ENCODE data around the gene RFC2.

The RFC2 gene

DNA sequence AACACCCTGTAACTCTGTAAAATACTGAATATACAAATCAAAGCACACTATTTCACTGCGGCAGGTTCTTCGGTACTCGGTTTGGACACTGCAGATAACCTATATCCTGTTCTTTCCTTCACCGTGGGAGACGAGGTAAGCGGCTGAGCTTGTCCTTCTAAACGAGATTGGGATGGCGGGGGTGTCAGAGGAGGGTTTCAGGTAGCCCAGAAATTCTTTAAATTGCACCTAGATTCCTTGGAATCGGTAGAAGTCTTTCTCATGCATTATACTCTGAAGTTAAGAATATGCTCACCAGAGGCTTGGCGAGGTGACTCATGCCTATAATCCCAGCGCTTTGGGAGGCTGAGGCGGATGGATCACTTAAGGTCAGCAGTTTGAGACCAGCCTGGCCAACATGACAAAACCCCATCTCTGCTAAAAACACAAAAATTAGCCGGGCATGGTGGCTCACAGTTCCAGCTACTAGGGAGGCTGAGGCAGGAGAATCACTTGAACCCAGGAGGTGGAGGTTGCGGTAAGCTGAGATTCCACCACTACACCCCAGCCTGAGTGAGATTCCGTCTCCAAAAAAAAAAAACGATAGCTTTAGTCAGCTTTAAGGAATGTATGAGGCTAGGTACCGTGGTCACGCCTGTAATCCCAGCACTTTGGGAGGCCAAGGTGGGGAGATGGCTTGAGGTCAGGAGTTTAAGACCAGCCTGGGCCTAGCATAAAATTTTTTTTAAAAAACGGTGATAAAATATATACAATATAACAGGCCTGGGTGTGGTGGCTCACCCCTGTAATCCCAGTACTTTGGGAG, 54.4 kb downstream of the RFC2 start:
- Histone ChIP-seq H3K27ac (ENCODE audit: extremely low read depth, low read depth, low read length) (no peak overlapping the region), H3K36me3 (ENCODE audit: control insufficient read depth in 2 of 2, insufficient read depth in 1 of 2, low read length in 2 of 2) (peaks cover 0 to 18% of the 10 kb centered on the region in 2 experiments; a peak in 2 of 3 replicates), H3K4me1 (ENCODE audit: control insufficient read depth, insufficient read depth, low read length) (no peaks in the 10 kb centered on the region; the same call in 1 of the 2 replicates), H3K9me3 (ENCODE audit: control insufficient read depth, insufficient read depth, low read depth, low read length) (no peaks in the 10 kb centered on the region), H3K4me3 (ENCODE audit: low read depth, low read length) (no peak overlapping the region)
- ChIA-PET CTCF (interaction anchor here (2.6 kb wide), 1 partner anchor 201 kb away, joined by 18 read pairs; no protein-coding TSS in a partner anchor), POLR2A (interaction anchor here (0.7 to 1.3 kb wide), 3 partner anchors 17 to 197 kb away, joined by 3 to 5 read pairs (median 4); partner anchors contain the start of gene RFC2)
- TF ChIP-seq, protein P1, sequence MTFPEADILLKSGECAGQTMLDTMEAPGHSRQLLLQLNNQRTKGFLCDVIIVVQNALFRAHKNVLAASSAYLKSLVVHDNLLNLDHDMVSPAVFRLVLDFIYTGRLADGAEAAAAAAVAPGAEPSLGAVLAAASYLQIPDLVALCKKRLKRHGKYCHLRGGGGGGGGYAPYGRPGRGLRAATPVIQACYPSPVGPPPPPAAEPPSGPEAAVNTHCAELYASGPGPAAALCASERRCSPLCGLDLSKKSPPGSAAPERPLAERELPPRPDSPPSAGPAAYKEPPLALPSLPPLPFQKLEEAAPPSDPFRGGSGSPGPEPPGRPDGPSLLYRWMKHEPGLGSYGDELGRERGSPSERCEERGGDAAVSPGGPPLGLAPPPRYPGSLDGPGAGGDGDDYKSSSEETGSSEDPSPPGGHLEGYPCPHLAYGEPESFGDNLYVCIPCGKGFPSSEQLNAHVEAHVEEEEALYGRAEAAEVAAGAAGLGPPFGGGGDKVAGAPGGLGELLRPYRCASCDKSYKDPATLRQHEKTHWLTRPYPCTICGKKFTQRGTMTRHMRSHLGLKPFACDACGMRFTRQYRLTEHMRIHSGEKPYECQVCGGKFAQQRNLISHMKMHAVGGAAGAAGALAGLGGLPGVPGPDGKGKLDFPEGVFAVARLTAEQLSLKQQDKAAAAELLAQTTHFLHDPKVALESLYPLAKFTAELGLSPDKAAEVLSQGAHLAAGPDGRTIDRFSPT (tag by site-specific recombination; IDR thresholded peaks at IDR 0.05), result peak; percentile 36; the same call in 1 of the 2 replicates
- TF ChIP-seq SETDB1 (IDR thresholded peaks at IDR 0.05; ENCODE audit: insufficient read length, low read length) (no peak), ZSCAN16 (tag by site-specific recombination; IDR thresholded peaks at IDR 0.05) (no peak), ZNF266 (tag by site-specific recombination; IDR thresholded peaks at IDR 0.05; ENCODE audit: low read depth) (no peak), ZNF530 (tag by site-specific recombination; IDR thresholded peaks at IDR 0.05; ENCODE audit: low read depth) (no peak), ZNF140 (tag by site-specific recombination; IDR thresholded peaks at IDR 0.05) (no peak), ZNF585B (tag by site-specific recombination; IDR thresholded peaks at IDR 0.05) (no peak), ZBTB20 (tag by site-specific recombination; IDR thresholded peaks at IDR 0.05) (no peak), ZNF23 (tag by site-specific recombination; IDR thresholded peaks at IDR 0.05; ENCODE audit: borderline replicate concordance) (no peak), SALL2 (tag by site-specific recombination; IDR thresholded peaks at IDR 0.05; ENCODE audit: borderline replicate concordance) (no peak)
- TF ChIP-seq, protein P2, sequence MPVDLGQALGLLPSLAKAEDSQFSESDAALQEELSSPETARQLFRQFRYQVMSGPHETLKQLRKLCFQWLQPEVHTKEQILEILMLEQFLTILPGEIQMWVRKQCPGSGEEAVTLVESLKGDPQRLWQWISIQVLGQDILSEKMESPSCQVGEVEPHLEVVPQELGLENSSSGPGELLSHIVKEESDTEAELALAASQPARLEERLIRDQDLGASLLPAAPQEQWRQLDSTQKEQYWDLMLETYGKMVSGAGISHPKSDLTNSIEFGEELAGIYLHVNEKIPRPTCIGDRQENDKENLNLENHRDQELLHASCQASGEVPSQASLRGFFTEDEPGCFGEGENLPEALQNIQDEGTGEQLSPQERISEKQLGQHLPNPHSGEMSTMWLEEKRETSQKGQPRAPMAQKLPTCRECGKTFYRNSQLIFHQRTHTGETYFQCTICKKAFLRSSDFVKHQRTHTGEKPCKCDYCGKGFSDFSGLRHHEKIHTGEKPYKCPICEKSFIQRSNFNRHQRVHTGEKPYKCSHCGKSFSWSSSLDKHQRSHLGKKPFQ (tag by site-specific recombination; IDR thresholded peaks at IDR 0.05), result no peak
- TF ChIP-seq, protein P3, sequence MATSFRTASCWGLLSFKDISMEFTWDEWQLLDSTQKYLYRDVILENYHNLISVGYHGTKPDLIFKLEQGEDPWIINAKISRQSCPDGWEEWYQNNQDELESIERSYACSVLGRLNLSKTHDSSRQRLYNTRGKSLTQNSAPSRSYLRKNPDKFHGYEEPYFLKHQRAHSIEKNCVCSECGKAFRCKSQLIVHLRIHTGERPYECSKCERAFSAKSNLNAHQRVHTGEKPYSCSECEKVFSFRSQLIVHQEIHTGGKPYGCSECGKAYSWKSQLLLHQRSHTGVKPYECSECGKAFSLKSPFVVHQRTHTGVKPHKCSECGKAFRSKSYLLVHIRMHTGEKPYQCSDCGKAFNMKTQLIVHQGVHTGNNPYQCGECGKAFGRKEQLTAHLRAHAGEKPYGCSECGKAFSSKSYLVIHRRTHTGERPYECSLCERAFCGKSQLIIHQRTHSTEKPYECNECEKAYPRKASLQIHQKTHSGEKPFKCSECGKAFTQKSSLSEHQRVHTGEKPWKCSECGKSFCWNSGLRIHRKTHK (tag by site-specific recombination; IDR thresholded peaks at IDR 0.05), result no peak
- TF ChIP-seq, protein P4, sequence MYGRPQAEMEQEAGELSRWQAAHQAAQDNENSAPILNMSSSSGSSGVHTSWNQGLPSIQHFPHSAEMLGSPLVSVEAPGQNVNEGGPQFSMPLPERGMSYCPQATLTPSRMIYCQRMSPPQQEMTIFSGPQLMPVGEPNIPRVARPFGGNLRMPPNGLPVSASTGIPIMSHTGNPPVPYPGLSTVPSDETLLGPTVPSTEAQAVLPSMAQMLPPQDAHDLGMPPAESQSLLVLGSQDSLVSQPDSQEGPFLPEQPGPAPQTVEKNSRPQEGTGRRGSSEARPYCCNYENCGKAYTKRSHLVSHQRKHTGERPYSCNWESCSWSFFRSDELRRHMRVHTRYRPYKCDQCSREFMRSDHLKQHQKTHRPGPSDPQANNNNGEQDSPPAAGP (tag by site-specific recombination; IDR thresholded peaks at IDR 0.05), result no peak
- TF ChIP-seq, protein P5, sequence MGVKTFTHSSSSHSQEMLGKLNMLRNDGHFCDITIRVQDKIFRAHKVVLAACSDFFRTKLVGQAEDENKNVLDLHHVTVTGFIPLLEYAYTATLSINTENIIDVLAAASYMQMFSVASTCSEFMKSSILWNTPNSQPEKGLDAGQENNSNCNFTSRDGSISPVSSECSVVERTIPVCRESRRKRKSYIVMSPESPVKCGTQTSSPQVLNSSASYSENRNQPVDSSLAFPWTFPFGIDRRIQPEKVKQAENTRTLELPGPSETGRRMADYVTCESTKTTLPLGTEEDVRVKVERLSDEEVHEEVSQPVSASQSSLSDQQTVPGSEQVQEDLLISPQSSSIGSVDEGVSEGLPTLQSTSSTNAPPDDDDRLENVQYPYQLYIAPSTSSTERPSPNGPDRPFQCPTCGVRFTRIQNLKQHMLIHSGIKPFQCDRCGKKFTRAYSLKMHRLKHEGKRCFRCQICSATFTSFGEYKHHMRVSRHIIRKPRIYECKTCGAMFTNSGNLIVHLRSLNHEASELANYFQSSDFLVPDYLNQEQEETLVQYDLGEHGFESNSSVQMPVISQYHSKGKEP (tag by site-specific recombination; IDR thresholded peaks at IDR 0.05), result no peak
- TF ChIP-seq, protein P6, sequence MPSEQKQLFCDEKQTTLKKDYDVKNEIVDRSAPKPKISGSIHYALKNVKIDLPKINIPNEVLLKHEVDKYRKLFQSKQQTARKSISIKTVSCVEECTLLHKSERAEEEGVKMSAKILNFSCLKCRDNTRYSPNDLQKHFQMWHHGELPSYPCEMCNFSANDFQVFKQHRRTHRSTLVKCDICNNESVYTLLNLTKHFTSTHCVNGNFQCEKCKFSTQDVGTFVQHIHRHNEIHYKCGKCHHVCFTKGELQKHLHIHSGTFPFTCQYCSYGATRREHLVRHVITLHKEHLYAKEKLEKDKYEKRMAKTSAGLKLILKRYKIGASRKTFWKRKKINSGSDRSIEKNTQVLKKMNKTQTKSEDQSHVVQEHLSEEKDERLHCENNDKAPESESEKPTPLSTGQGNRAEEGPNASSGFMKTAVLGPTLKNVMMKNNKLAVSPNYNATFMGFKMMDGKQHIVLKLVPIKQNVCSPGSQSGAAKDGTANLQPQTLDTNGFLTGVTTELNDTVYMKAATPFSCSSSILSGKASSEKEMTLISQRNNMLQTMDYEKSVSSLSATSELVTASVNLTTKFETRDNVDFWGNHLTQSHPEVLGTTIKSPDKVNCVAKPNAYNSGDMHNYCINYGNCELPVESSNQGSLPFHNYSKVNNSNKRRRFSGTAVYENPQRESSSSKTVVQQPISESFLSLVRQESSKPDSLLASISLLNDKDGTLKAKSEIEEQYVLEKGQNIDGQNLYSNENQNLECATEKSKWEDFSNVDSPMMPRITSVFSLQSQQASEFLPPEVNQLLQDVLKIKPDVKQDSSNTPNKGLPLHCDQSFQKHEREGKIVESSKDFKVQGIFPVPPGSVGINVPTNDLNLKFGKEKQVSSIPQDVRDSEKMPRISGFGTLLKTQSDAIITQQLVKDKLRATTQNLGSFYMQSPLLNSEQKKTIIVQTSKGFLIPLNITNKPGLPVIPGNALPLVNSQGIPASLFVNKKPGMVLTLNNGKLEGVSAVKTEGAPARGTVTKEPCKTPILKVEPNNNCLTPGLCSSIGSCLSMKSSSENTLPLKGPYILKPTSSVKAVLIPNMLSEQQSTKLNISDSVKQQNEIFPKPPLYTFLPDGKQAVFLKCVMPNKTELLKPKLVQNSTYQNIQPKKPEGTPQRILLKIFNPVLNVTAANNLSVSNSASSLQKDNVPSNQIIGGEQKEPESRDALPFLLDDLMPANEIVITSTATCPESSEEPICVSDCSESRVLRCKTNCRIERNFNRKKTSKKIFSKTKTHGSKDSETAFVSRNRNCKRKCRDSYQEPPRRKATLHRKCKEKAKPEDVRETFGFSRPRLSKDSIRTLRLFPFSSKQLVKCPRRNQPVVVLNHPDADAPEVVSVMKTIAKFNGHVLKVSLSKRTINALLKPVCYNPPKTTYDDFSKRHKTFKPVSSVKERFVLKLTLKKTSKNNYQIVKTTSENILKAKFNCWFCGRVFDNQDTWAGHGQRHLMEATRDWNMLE (tag by site-specific recombination; conservative IDR thresholded peaks at IDR 0.05; ENCODE audit: low read depth), result no peak
- TF ChIP-seq, protein P7, sequence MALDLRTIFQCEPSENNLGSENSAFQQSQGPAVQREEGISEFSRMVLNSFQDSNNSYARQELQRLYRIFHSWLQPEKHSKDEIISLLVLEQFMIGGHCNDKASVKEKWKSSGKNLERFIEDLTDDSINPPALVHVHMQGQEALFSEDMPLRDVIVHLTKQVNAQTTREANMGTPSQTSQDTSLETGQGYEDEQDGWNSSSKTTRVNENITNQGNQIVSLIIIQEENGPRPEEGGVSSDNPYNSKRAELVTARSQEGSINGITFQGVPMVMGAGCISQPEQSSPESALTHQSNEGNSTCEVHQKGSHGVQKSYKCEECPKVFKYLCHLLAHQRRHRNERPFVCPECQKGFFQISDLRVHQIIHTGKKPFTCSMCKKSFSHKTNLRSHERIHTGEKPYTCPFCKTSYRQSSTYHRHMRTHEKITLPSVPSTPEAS (tag by site-specific recombination; IDR thresholded peaks at IDR 0.05), result no peak
- TF ChIP-seq, protein P8, sequence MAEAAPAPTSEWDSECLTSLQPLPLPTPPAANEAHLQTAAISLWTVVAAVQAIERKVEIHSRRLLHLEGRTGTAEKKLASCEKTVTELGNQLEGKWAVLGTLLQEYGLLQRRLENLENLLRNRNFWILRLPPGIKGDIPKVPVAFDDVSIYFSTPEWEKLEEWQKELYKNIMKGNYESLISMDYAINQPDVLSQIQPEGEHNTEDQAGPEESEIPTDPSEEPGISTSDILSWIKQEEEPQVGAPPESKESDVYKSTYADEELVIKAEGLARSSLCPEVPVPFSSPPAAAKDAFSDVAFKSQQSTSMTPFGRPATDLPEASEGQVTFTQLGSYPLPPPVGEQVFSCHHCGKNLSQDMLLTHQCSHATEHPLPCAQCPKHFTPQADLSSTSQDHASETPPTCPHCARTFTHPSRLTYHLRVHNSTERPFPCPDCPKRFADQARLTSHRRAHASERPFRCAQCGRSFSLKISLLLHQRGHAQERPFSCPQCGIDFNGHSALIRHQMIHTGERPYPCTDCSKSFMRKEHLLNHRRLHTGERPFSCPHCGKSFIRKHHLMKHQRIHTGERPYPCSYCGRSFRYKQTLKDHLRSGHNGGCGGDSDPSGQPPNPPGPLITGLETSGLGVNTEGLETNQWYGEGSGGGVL (tag by site-specific recombination; IDR thresholded peaks at IDR 0.05), result no peak
